GM18502 (cell line): ENCODE results near the gene STAG2.
"Not testable (repeated sequence)": the region's sequence is repeated elsewhere in the genome, so short reads cannot be mapped to it uniquely, and the experiment has no call there.

Experiments used
- ATAC-seq: cut with Tn5 transposase; IDR thresholded peaks from one replicate; pipeline ENCODE4 v1.9.1; 2021; ENCODE audit warnings: mild to moderate bottlenecking; ENCODE audit not compliant: unreplicated experiment, poor library complexity

The STAG2 gene

DNA sequence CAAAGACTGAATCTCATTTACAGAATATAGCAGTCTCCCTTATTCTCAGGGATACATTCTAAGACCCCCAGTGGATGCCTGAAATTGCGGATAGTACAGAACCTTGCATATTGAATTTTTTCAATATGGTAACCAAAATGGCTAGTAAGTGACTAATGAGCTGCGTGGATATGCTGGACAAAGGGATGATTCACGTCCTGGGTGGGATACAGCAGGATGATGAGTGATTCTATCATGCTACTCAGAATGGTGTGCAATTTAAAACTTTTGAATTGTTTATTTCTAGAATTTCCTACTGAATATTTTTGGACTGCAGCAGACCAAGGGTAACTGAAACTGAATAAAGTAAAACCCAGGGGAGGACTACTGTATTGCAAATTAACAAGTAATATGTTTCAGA, 66.7 kb downstream of the STAG2 start:
- no peak for ATAC-seq

DNA sequence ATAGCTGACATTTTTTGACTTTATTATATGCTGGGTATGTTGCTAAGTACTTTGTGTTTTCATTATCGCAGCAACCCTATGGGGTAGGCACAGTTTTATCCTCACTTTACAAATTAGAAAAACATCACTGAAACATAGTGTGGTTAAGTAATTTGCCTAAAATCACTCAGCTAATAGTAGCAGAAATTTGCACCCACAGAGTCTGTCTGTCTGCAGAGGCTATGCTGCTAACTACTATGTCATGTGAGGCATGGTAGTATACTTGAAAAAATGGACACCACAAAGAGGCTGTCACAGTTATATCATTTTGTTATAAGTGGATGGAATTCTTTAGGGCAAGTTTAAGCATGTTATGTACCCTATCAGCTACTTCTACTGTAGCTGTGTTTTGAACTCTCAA, 69.0 kb downstream of the STAG2 start:
- peak; percentile 85 for ATAC-seq

DNA sequence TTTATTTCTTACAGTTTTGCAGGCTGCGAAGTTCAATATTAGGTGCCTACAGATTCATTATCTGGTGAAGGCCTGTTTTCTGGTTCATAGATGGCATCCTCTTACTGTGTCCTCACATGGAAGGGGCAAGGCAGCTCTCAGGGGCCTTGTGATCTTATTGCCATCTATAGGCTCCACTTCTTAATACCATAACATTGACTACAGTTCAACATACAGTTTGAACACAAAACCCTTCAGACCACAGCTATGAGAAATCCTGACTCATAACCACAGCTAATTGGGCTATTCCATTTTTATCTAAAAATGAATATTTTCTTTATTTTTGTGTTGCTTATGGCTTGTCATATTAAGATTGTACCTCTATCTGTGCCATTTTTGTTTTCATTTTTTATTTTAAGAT, 72.3 kb downstream of the STAG2 start:
- no peak for ATAC-seq

DNA sequence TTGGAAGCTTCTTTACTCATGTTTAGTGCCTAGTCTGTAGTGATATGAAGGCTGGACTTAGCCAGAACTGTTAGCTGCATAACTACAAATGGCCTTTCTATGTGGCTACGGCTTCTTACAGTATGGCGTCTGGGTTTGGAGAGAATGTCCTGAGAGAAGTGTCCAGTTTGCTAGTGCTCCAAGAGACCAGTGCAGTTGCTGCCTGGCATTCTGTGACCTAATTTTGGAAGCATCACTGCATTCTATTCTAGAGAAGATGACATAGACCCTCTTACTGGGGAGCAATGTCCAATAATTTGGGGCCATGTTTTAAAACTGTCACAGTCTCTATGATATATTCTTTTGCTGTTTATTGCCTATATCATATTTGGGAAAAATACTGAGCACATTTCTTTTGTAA, 74.2 kb downstream of the STAG2 start:
- no peak for ATAC-seq

DNA sequence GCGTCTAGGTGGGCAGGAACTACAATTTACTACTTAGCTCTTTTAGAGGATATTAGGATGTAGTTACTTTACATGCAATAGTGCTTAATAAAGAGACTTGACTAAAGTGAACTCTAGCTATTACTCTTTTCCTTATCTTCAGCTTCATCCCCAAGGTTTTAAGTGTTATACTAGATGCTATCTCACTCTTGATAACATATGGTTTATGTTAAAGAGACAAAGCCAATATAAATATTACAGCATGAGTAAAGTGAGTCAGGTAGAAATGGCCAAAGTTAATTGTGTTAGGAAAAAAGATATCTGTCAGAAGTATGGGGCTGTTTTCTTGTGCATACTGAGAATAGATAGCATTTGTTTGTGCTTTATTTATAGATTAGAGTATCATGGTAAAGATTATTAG, 80.5 kb downstream of the STAG2 start:
- no peak for ATAC-seq

DNA sequence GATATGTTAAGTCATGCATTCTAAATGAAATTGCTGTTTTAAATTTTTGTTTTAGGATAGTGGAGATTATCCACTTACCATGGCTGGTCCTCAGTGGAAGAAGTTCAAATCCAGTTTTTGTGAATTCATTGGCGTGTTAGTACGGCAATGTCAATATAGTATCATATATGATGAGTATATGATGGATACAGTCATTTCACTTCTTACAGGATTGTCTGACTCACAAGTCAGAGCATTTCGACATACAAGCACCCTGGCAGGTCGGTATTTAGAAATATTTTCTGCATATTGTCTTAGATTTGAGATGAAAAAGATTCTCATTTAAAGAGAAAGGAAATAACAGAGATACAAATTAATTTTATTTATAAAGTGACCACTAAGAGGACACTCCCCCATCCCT, 83.6 kb downstream of the STAG2 start:
- ATAC-seq: no peak

DNA sequence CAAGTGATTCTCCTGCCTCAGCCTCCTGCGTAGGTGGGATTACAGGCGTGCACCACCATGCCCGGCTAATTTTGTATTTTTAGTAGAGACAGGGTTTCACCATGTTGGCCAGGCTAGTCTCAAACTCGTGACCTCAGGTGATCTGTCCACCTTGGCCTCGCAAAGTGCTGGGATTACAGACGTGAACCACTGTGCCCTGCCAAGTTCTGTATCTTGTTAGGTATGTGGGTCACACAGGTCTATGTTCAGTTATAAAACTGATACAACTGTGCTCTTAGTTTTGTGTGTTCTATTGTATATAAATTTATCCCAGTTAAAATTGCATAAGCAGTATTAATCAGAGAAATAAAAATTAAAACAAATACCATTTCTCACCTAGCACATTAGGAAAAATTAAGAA, 122.9 kb downstream of the STAG2 start:
- ATAC-seq: not testable (repeated sequence)

DNA sequence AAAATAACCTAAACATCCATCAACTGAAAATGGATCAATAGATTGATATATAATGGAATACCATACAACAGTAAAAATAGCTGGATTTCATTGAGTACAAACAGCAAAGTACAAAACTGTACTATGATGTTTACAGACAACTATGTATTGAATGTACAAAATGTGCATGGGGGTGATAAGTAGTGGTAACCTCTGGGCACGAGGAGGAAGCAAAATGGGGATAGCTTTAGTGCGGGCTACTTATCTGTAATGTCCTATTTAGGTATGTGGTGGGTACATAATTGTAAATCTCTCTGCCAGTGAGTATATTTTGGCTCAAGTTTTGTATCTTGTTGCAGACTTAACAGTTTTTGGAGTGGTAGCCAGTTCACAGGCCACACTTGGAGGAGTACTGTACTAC, 123.6 kb downstream of the STAG2 start:
- ATAC-seq: no peak

DNA sequence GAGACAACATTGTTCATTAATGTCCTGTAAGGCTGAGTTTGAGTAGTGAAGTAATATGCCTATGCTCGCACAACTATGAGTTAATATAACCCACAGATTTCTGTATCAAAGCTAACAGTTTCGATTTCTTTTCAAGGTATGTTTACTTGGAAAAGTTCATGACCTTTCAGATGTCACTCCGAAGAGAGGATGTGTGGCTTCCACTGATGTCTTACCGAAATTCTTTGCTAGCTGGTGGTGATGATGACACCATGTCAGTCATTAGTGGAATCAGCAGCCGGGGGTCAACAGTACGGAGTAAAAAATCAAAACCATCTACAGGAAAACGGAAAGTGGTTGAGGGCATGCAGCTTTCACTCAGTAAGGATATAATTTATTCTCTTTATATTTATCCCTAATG, 124.9 kb downstream of the STAG2 start:
- ATAC-seq: no peak

DNA sequence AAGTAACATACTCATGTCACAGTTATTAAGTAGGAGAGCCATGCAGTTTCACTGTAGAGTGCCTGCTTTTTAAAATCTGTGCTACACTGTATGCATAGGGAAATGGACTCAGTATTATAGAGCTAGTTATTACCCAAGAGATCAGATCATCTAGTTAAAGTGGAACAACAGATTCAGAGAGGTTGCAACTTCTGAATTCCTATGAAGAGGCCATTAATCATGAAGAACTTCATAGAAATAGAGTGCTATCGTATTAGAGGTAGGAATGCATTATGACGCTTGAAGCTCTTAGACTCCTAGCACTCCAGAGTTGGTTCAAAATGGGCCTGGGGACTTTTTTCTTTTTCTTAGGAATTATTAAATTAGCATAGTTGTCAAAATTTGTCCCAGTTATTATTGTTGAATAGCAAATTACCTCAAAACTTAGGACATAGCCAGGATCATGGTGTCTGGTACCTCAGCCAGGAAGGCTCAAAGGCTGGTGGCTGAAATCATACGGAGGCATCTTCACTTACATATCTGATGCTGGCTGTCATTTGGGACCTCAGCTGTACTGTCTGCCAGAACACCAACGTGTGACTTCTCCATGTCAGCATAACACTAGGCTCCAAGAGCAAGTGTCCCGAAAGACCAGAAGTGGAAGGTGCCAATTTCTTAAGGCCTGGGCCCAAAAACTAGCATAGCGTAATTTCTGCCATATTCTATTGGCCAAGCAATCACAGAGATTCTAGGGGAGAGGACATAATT, 125.7 kb downstream of the STAG2 start:
- ATAC-seq: no peak

DNA sequence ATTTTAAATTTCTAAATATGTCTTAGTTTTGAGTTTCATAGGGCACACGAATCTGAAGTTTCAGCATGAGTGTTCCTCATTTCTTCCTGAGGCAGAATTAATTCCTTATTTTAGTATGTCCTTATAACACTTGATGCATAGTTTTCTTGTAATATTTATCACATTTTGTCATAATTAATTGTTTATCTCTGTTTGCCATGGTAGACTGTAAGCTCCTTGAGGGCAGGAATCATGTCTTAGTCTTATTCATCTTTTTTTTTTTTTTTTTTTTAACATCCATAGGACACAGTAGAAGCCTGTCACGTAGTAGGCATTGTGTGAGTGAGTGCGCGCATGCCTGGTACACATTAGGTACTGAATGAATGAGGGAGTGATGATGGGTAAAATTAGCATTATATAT, 131.7 kb downstream of the STAG2 start:
- ATAC-seq: no peak

DNA sequence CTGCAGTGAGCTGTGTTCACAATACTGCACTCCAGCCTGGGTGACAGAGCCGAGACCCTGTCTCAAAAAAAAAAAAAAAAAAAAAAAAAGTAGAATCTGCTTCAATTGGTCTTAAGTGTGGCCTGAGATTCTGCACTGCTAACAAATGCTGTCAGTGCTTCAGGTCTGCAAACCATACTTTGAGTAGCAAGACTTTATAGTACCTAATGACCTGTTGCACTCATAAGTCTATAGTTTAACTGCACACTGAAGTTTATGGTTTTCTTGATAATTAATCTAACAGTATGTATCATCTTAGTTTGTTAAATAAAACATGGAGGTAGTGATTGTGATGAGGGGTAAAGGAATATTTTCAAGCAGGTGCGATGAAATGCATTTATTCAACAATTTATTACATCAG, 135.6 kb downstream of the STAG2 start:
- no peak for ATAC-seq

DNA sequence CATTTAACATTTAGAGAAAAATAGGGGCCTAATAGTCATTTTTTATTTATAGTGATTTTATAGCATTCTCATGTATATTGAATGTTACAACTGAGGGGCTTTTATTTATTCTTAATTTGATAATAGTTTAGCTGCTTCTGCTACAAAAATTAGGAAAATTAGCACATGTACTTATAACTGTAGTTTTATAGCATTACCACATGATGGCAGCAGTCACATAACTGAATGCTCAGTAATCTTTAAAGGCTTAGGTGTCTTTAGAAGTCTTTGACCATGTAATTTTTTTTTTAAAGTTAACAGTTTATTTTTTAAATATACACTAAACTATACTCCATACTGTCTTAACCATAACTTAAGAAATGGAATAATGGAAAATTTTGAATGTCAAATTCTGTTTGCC, 136.6 kb downstream of the STAG2 start:
- peak; percentile 69 for ATAC-seq

DNA sequence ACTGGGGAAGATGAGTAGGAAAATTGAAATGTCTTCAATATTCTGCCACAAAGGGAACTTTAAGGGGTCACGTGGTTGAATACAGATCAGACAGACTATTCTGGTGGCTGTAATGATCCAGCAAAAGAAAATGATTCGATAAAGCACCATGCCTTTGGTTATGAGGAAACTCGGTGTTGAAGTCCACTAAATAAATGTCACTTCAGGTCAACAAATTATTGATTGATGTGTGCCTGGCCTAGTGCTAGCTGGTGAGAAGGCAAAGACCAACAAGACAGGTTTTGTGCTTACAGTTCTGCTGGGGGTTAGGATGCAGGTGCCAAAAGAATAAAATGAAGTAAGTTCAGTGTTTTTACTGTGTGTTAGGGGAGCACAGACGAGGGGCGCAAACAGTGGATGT, 142.5 kb downstream of the STAG2 start:
- ATAC-seq: no peak

DNA sequence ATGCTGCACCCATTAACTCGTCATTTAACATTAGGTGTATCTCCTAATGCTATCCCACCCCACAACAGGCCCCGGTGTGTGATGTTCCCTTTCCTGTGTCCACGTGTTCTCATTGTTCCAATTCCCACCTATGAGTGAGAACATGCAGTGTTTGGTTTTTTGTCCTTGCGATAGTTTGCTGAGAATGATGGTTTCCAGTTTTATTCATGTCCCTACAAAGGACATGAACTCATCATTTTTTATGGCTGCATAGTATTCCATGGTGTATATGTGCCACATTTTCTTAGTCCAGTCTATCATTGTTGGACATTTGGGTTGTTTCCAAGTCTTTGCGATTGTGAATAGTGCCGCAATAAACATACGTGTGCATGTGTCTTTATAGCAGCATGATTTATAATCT, 143.0 kb downstream of the STAG2 start:
- not testable (repeated sequence) for ATAC-seq

DNA sequence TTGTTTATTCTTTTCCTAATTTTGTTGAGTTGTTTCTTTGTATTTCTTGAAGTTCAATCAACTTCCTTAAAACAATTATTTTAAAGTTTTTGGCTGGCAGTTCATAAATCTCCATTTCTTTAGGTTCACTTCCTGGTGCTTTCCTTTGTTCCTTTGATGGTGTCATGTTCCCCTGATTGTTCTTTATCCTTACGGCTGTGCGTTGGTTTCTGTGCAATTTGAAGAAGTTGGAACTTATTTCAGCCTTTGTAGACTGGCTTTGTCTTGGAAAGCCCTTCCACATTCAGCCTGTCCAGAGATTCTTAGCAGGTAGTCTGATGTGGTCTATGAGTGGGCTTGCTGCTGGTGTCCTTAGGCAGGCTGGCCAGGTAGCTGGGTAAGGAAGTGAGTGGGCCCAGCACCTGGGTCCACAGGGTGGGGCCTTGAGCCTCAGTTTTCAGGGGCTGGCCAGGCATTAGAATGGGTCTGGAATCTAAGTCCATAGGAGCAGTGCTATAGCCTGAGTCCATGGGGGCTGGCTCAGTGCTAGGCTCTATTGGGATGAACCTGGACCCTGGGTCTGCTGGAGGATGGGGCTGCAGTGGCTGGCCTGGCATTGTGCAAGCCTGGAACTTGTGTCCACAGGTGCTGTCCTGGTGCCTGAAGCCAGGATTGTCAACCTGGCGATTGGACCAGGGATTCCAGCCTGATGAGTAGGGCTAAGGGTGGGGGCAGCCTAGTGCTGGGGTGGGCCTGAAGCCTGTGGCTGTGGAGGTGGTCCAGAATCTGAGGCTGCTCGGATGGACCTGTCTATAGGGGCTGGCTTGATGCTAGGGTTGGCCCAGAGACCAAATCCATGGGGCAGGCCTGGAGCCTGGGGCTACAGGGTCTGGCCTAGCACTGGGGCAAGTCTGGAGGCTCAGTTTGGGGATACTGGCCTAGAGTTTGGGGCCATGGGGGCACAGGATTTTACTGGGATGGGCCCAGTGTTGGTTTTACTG, 152.4 kb downstream of the STAG2 start:
- ATAC-seq: no peak

DNA sequence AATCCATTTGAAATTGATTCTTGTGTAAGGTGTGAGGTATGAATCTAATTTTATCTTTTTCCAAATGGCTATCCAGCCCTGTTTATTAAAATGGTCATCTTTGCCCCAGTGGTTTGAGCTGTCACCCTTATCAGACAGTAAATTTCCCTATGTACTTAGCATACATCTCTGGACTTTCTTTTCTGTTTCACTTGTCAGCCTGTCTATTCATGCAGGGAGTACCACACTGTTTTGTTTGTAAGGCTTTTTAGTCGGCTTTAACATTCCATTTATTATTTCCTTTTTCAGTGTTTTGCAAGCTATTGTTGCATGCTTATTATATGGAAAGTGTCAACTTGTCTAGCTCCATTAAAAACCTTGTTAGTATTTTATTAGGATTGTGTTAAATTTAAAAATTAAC, 155.8 kb downstream of the STAG2 start:
- peak; percentile 56 for ATAC-seq

DNA sequence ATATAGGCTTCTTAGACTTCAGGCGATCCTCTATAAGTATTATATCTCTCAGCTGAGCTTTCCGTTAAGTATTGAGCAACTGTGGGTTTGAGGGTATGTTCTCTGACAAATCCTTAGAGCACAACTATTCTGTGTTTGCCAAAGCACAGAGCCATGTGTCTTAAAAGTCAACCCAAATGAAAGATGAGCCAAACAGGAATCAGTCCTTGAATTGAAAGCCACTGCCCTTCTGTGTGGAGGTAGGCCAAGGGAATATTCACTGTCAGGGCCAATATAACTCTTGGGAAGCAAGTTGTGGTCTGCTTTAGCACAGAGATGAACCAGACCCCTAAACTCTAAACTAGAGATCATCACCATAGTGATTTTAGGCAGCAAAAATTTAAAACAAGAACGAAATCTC, 164.0 kb downstream of the STAG2 start:
- ATAC-seq: no peak

DNA sequence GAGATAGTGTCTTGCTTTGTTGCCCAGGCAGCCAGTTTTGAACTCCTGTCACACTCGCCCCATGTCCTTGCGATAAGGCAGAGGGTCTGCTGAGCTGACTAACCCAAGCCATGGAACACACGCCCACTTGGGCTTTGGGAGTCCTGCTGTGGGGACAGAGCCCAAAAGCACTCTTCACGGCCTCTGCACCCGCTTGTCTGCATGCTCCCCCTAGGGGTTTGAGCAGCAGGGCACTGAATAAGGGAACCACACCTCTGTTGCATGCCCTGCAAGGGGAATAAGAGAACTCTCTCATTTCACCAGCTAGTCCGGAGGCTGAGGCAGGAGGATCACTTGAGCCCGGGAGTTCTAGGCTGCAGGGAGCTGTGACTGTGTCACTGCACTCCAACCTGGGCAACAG, 166.0 kb downstream of the STAG2 start:
- ATAC-seq: no peak

DNA sequence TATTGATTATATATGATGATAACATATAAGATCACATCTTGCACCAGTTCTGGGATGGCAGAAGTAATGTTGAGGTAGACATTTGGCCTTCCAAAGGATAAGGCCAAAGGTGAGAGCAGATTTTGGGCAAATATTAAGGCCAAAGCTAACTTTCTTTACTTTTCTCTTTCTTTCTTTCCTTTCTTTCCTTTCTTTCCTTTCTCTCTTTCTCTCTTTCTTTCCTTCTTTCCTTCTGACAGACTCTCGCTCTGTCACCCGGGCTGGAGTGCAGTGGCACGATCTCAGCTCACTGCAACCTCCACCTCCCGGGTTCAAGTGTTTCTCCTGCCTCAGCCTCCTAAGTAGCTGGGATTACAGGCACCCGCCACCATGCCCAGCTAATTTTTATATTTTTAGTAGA, 170.9 kb downstream of the STAG2 start:
- ATAC-seq: not testable (repeated sequence)

DNA sequence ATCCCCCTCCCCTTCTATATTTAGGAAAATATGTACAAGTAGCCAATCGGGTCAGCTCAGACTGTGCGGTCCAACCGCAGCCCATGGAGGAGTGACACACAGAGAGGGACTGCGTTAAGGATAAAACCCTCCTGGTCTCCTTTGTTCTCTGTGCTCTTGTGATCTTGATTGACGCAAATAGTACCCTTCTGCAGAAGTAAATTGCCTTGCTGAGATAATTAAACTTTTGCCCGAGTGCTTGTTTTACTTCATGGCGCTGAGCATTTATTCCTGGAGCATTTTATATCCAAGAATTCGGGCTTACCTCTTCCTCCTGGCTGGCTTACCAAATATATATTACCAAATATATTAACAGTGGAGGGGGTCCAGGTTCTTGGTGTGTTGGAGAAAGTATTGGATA, 184.2 kb downstream of the STAG2 start:
- ATAC-seq: no peak

DNA sequence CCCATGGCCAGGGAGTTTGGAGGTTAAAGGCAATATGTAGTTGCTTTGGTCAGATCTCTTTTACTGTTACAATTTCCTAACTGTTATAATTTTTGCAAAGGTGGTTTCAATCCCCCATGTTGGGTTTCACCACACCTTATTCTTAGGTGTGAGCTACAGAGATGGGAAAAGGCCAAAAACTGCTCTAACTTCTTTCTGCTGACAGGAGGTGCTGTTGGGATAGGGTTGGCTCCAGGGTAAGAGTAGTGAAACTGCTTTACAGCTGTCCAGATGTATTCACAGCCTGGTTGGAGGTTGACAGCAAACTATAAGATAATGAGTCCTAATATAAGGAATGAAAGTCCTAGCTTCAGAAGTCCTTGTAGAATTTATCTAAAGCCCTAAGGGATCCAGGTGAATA, 189.7 kb downstream of the STAG2 start:
- no peak for ATAC-seq
